ENCODE measurements around the gene SDF4.

DNA sequence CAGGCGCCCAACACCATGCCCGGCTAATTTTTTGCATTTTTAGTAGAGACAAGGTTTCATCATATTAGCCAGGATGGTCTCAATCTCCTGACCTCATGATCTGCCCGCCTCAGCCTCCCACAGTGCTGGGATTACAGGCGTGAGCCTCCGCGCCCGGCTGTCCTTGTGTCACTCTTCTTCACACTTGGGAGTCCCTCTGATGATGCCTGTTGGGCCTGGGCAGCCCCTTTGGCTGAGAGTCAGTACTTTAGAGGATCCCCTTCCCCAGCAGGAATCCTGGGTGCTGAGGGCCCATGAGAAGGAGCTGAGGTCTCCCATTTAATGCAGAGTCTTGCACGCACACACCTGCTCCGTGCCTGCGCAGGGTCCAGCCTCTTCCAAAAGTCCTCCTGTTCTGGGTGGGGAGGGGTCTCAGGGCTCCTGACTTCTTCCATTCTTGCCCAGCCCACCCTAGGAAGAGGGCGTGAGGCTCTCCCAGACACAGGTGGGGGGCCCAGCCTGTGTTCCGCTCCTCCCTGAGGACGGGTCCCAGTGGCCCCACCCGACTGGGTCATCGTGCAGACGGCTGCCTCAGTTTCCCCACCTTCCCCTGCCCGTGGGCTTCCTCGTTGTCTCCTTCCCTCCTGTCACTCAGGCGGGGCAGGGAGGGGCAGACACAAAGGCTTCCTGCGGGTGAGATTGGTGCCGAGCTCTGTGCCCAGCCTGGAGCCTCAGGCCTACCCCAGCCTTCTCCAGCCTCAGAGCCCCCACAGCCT, 54.2 kb downstream of the SDF4 start:
- no peak for TF ChIP-seq ARNT (IDR thresholded peaks at IDR 0.05)
- no peak for TF ChIP-seq L3MBTL2 (conservative IDR thresholded peaks at IDR 0.05)
- TF ChIP-seq SP1 (IDR thresholded peaks at IDR 0.05): no peak
- no peak for TF ChIP-seq CTBP1 (IDR thresholded peaks at IDR 0.05; ENCODE audit: borderline replicate concordance)
- TF ChIP-seq SUZ12 (IDR thresholded peaks at IDR 0.05): no peak
- TF ChIP-seq ELF4 (IDR thresholded peaks at IDR 0.05): no peak
